ENCODE data around the gene FRY.

Gene FRY

GRCh38 chr13:32216281-32216680 is 184.7 kb downstream of the FRY start:
- no peak for DNase-seq (ENCODE audit: low read depth in 2 of 2)

GRCh38 chr13:32222046-32222676 is 190.6 kb downstream of the FRY start:
- no peak for DNase-seq (ENCODE audit: low read depth in 2 of 2)

- DNase-seq (ENCODE audit: low read depth in 2 of 2): no peak
Measured at GRCh38 chr13:32224916-32225315, 193.3 kb downstream of the FRY start.

- DNase-seq (ENCODE audit: low read depth in 2 of 2): no peak
Measured at GRCh38 chr13:32225481-32225931, 193.9 kb downstream of the FRY start.

GRCh38 chr13:32228330-32229041 is 196.9 kb downstream of the FRY start:
- DNase-seq (ENCODE audit: low read depth in 2 of 2): no peak

- no peak for DNase-seq (ENCODE audit: low read depth in 2 of 2)
Measured at GRCh38 chr13:32229443-32229842, 197.9 kb downstream of the FRY start.

- DNase-seq (ENCODE audit: low read depth in 2 of 2): no peak
Measured at GRCh38 chr13:32232263-32232662, 200.7 kb downstream of the FRY start.

- DNase-seq (ENCODE audit: low read depth in 2 of 2): no peak
Measured at GRCh38 chr13:32233062-32233461, 201.5 kb downstream of the FRY start.

GRCh38 chr13:32234914-32235313 is 203.3 kb downstream of the FRY start:
- no peak for DNase-seq (ENCODE audit: low read depth in 2 of 2)

GRCh38 chr13:32237681-32238080 is 206.1 kb downstream of the FRY start:
- no peak for DNase-seq (ENCODE audit: low read depth in 2 of 2)

- DNase-seq (ENCODE audit: low read depth in 2 of 2): no peak
Measured at GRCh38 chr13:32243695-32244094, 212.1 kb downstream of the FRY start.

- no peak for DNase-seq (ENCODE audit: low read depth in 2 of 2)
Measured at GRCh38 chr13:32245555-32245954, 214.0 kb downstream of the FRY start.

- DNase-seq (ENCODE audit: low read depth in 2 of 2): peak in 1 of 2 experiments; percentile 26
Measured at GRCh38 chr13:32246468-32246867, 214.9 kb downstream of the FRY start.

- no peak for DNase-seq (ENCODE audit: low read depth in 2 of 2)
Measured at GRCh38 chr13:32247887-32248286, 216.3 kb downstream of the FRY start.

GRCh38 chr13:32248801-32249200 is 217.2 kb downstream of the FRY start:
- DNase-seq (ENCODE audit: low read depth in 2 of 2): no peak

GRCh38 chr13:32252812-32253438 is 221.4 kb downstream of the FRY start:
- no peak for DNase-seq (ENCODE audit: low read depth in 2 of 2)

- no peak for DNase-seq (ENCODE audit: low read depth in 2 of 2)
Measured at GRCh38 chr13:32253911-32254399, 222.4 kb downstream of the FRY start.

- DNase-seq (ENCODE audit: low read depth in 2 of 2): no peak
Measured at GRCh38 chr13:32254416-32254815, 222.8 kb downstream of the FRY start.

GRCh38 chr13:32254916-32255723 is 223.5 kb downstream of the FRY start:
- no peak for DNase-seq (ENCODE audit: low read depth in 2 of 2)

- DNase-seq (ENCODE audit: low read depth in 2 of 2): no peak
Measured at GRCh38 chr13:32255724-32256109, 224.1 kb downstream of the FRY start.

GRCh38 chr13:32256243-32256642 is 224.7 kb downstream of the FRY start:
- no peak for DNase-seq (ENCODE audit: low read depth in 2 of 2)

GRCh38 chr13:32257649-32258048 is 226.1 kb downstream of the FRY start:
- no peak for DNase-seq (ENCODE audit: low read depth in 2 of 2)
